T-helper 2 cell treated with Interferon-gamma antibody and Interleukin-4, amounts not matched to agents 5 μg/mL and 100 μg/mL, for 36 hours (primary cell): ENCODE results near the gene SEMA5A.

Experiments used
- DNase-seq: peaks from one replicate; pipeline ENCODE4 v3.0.0; 2021; ENCODE audit warnings: low spot score
- H3K27ac Mint-ChIP-seq: one replicate; pipeline ENCODE4 v1.8.0; 2021; ENCODE audit warnings: mild to moderate bottlenecking, mixed read lengths
- H3K27me3 Mint-ChIP-seq: one replicate; pipeline ENCODE4 v1.8.0; 2021; ENCODE audit warnings: low read depth, mixed read lengths
- H3K36me3 Mint-ChIP-seq: one replicate; pipeline ENCODE4 v1.8.0; 2021; ENCODE audit warnings: low read depth, mixed read lengths
- H3K4me1 Mint-ChIP-seq: one replicate; pipeline ENCODE4 v1.8.0; 2021; ENCODE audit warnings: low read depth, mixed read lengths
- H3K4me3 Mint-ChIP-seq: one replicate; pipeline ENCODE4 v1.8.0; 2022; ENCODE audit warnings: mild to moderate bottlenecking, moderate library complexity, mixed read lengths
- H3K9me3 Mint-ChIP-seq: one replicate; pipeline ENCODE4 v1.8.0; 2021; ENCODE audit warnings: mixed read lengths

The SEMA5A gene

GRCh38 chr5:9495121-9495520, 50.8 kb downstream of the SEMA5A start:
- Mint-ChIP-seq H3K4me1 (no peaks in the 10 kb centered on the region), H3K27me3 (no peaks in the 10 kb centered on the region), H3K9me3 (no peaks in the 10 kb centered on the region), H3K36me3 (no peaks in the 10 kb centered on the region), H3K4me3 (no peak overlapping the region), H3K27ac (no peak overlapping the region)
- DNase-seq = no peak

GRCh38 chr5:9494301-9494700, 51.6 kb downstream of the SEMA5A start:
- Mint-ChIP-seq H3K36me3 (no peaks in the 10 kb centered on the region), H3K4me3 (no peak overlapping the region), H3K9me3 (no peaks in the 10 kb centered on the region), H3K27ac (no peak overlapping the region), H3K27me3 (no peaks in the 10 kb centered on the region), H3K4me1 (no peaks in the 10 kb centered on the region)
- no peak for DNase-seq

GRCh38 chr5:9490494-9491097, 55.3 kb downstream of the SEMA5A start:
- Mint-ChIP-seq H3K27ac (no peak overlapping the region), H3K36me3 (no peaks in the 10 kb centered on the region), H3K9me3 (peaks cover under 1% of the 10 kb centered on the region)

DNA sequence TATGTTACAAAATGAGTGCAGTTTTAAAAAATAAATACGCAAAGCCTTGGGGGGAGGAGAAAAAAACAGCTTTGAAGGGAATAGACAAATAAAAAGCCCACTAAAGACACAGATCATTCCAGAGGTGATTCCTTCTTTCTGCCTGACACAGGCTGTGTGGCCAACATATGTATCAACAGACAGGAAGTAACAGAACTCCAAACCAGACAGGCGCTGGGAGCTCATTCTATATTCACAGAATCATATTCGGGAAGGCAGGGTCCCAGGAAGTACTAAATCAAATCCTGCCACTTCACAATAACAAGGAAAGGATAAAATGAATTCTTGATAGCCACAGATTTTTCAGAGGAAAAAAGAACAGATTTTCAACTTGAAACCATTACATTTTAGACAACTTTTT, 62.1 kb downstream of the SEMA5A start:
- Mint-ChIP-seq H3K27me3 (no peaks in the 10 kb centered on the region), H3K4me1 (no peaks in the 10 kb centered on the region), H3K36me3 (no peaks in the 10 kb centered on the region), H3K9me3 (peaks cover 10% of the 10 kb centered on the region), H3K4me3 (no peak overlapping the region), H3K27ac (no peak overlapping the region)
- DNase-seq = no peak

More at GRCh38 chr5:9490494-9491097, 55.3 kb downstream of the SEMA5A start:
- no peak overlapping the region for H3K4me3 Mint-ChIP-seq
- no peaks in the 10 kb centered on the region for H3K27me3 Mint-ChIP-seq
- H3K4me1 Mint-ChIP-seq = no peaks in the 10 kb centered on the region
- no peak for DNase-seq

DNA sequence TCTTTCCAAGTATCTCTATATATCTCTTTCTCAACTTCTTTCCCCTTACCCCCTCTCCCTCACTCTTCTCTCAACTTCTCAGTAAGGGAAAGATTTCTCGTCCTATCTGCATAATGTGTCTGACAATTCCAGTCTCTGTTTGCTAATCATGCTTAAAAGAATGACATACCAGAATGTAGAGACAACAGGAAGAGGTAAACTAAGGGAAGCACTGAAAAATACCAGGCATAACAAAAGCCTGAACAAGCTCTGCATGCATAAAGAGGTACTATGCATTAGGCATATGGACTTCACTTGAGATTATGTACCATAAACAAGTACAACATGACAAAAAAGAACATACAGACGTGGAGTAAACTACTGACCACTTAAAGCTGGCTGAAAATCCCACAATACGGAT, 62.6 kb downstream of the SEMA5A start:
- H3K36me3 Mint-ChIP-seq = no peaks in the 10 kb centered on the region
- H3K4me3 Mint-ChIP-seq = no peak overlapping the region
- no peaks in the 10 kb centered on the region for H3K4me1 Mint-ChIP-seq
- H3K27ac Mint-ChIP-seq = no peak overlapping the region
- H3K27me3 Mint-ChIP-seq = no peaks in the 10 kb centered on the region
- H3K9me3 Mint-ChIP-seq = peaks cover 15% of the 10 kb centered on the region
- no peak for DNase-seq

- H3K4me1 Mint-ChIP-seq = no peaks in the 10 kb centered on the region
- H3K27me3 Mint-ChIP-seq = no peaks in the 10 kb centered on the region
- H3K4me3 Mint-ChIP-seq = no peak overlapping the region
- no peaks in the 10 kb centered on the region for H3K36me3 Mint-ChIP-seq
- no peak for DNase-seq
- peaks cover 19% of the 10 kb centered on the region for H3K9me3 Mint-ChIP-seq
- no peak overlapping the region for H3K27ac Mint-ChIP-seq
Measured at GRCh38 chr5:9482381-9482780, 63.5 kb downstream of the SEMA5A start.

DNA sequence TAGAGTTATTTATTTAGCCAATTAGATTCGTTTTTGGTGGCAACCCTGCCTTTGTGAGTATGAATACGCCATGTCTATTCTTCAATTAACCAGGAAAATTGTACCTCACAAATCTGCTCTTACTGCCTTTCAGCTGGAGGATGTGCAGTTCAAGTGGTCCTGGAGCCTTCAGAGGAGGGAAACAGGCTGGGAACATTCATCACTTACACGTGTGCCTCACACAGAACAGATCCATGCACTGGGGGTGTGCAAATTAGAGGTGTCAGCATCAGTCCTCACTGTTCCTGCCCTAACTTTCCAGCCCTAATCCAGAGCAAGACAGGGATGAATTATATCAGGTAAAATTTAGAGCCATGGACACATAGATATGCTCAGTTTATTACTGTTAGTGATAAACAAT, 65.4 kb downstream of the SEMA5A start:
- H3K4me1 Mint-ChIP-seq = no peaks in the 10 kb centered on the region
- no peak overlapping the region for H3K27ac Mint-ChIP-seq
- H3K27me3 Mint-ChIP-seq = no peaks in the 10 kb centered on the region
- H3K36me3 Mint-ChIP-seq = no peaks in the 10 kb centered on the region
- DNase-seq = no peak
- peaks cover 25% of the 10 kb centered on the region for H3K9me3 Mint-ChIP-seq
- H3K4me3 Mint-ChIP-seq = no peak overlapping the region

DNA sequence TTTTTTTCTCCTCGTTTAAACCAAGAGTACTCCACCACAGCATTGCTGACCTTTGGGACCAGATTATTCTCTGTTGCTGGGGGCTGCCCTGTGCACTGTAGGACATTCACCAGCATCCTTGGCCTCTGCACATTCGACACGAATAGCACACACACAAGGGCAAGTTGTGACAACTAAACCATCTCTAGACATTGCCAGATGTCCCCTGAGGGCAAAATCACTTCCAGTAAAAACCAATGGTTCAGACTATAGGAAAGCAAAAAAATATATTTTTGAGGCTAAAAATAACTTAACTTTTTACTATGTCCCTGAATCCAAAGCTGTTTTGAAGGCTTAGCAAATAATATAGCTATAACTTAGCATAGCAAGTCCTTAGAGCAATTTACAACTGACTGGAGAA, 65.9 kb downstream of the SEMA5A start:
- H3K27ac Mint-ChIP-seq = no peak overlapping the region
- no peaks in the 10 kb centered on the region for H3K36me3 Mint-ChIP-seq
- no peaks in the 10 kb centered on the region for H3K27me3 Mint-ChIP-seq
- H3K9me3 Mint-ChIP-seq = peaks cover 26% of the 10 kb centered on the region
- no peak overlapping the region for H3K4me3 Mint-ChIP-seq
- DNase-seq = no peak
- no peaks in the 10 kb centered on the region for H3K4me1 Mint-ChIP-seq

GRCh38 chr5:9479361-9479760, 66.5 kb downstream of the SEMA5A start:
- Mint-ChIP-seq H3K9me3 (peaks cover 26% of the 10 kb centered on the region), H3K27me3 (no peaks in the 10 kb centered on the region), H3K27ac (no peak overlapping the region), H3K4me3 (no peak overlapping the region), H3K36me3 (no peaks in the 10 kb centered on the region), H3K4me1 (no peaks in the 10 kb centered on the region)
- DNase-seq = no peak

DNA sequence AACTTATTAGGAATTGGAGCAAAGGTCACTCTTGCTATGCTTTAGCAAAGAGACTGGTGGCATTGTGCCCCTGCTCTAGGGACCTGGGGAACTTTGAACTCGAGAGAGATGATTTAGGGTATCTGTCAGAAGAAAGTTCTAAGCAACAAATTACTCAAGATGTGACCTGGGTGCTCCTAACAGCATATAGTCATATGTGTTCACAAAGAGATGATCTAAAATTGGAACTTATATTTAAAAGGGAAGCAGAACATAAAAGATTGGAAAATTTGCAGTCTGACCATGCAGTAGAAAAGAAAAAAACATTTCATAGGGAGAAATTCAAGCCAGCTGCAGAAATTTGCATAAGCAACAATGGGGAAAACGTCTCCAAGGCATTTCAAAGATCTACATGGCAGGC, 68.3 kb downstream of the SEMA5A start:
- no peak for DNase-seq
- no peaks in the 10 kb centered on the region for H3K4me1 Mint-ChIP-seq
- H3K27ac Mint-ChIP-seq = no peak overlapping the region
- H3K36me3 Mint-ChIP-seq = no peaks in the 10 kb centered on the region
- peaks cover 26% of the 10 kb centered on the region for H3K9me3 Mint-ChIP-seq
- H3K27me3 Mint-ChIP-seq = no peaks in the 10 kb centered on the region
- no peak overlapping the region for H3K4me3 Mint-ChIP-seq

DNA sequence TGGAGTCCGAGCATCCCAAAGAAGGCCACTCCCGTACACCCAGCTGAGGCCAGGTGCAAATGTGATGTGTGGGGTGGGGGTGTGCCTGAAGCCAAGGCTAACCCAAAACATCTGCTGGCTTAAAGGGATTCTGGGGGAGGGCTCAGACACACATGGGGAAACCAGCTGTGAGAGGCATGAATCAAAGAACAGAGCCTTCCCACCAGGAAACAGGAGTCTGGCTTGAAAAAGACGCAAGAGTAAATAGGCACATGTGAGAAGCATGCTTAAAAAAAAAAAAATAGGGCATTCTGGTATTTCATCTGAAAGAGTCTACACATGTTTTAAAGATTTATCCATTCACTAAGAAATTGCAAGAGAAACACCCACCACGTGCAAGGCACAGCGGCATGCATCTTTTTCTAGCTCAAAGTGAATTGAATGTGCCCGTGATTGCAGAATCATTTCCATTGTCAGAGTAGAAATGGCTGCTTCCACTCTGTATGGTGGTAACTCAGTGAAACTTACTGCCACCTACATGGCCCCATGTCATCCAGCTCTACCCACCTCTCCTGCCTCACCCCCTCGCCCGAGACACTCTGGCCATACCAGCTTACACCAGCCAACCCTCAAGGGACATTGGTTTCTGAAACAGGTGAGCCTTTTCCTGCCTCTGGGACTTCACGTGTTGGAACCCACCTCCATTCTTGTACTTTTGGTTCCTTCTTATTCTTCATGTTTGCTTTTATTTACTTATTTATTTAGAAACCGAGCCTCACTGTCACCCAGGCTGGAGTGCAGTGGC, 71.5 kb downstream of the SEMA5A start:
- H3K4me1 Mint-ChIP-seq = no peaks in the 10 kb centered on the region
- H3K27ac Mint-ChIP-seq = no peak overlapping the region
- H3K27me3 Mint-ChIP-seq = no peaks in the 10 kb centered on the region
- no peaks in the 10 kb centered on the region for H3K36me3 Mint-ChIP-seq
- H3K9me3 Mint-ChIP-seq = peaks cover 26% of the 10 kb centered on the region
- DNase-seq = no peak
- no peak overlapping the region for H3K4me3 Mint-ChIP-seq

GRCh38 chr5:9473624-9474023, 72.3 kb downstream of the SEMA5A start:
- peaks cover 20% of the 10 kb centered on the region for H3K9me3 Mint-ChIP-seq
- no peak overlapping the region for H3K4me3 Mint-ChIP-seq
- H3K4me1 Mint-ChIP-seq = no peaks in the 10 kb centered on the region
- no peaks in the 10 kb centered on the region for H3K36me3 Mint-ChIP-seq
- H3K27ac Mint-ChIP-seq = no peak overlapping the region
- no peaks in the 10 kb centered on the region for H3K27me3 Mint-ChIP-seq
- no peak for DNase-seq

GRCh38 chr5:9470410-9470809, 75.5 kb downstream of the SEMA5A start:
- no peak for DNase-seq
- peaks cover 4% of the 10 kb centered on the region for H3K9me3 Mint-ChIP-seq
- no peak overlapping the region for H3K4me3 Mint-ChIP-seq
- H3K36me3 Mint-ChIP-seq = no peaks in the 10 kb centered on the region
- no peaks in the 10 kb centered on the region for H3K27me3 Mint-ChIP-seq
- H3K27ac Mint-ChIP-seq = no peak overlapping the region
- H3K4me1 Mint-ChIP-seq = no peaks in the 10 kb centered on the region

- Mint-ChIP-seq H3K9me3 (no peaks in the 10 kb centered on the region), H3K27me3 (no peaks in the 10 kb centered on the region), H3K36me3 (no peaks in the 10 kb centered on the region), H3K4me1 (no peaks in the 10 kb centered on the region), H3K27ac (no peak overlapping the region), H3K4me3 (no peak overlapping the region)
- no peak for DNase-seq
Measured at GRCh38 chr5:9468060-9468388, 77.9 kb downstream of the SEMA5A start.
